Smooth muscle cell of trachea (primary cell): ENCODE data around the gene MYT1. TPM values are rescaled to one million over a fixed set of nuclear protein-coding genes. Genes with fewer than 3 reads are reported as not detected.

ENCODE experiments used
- total RNA-seq: library from RNA; depleted of rRNA; stranded (reverse); fragments of >200 nt; gene quantifications from 2 replicates; pipeline ENCODE4 v1.2.1, GENCODE V29; 2014

Gene MYT1
- under 0.01 TPM in 1 of 2 replicates, not detected in the other for total RNA-seq

DNA sequence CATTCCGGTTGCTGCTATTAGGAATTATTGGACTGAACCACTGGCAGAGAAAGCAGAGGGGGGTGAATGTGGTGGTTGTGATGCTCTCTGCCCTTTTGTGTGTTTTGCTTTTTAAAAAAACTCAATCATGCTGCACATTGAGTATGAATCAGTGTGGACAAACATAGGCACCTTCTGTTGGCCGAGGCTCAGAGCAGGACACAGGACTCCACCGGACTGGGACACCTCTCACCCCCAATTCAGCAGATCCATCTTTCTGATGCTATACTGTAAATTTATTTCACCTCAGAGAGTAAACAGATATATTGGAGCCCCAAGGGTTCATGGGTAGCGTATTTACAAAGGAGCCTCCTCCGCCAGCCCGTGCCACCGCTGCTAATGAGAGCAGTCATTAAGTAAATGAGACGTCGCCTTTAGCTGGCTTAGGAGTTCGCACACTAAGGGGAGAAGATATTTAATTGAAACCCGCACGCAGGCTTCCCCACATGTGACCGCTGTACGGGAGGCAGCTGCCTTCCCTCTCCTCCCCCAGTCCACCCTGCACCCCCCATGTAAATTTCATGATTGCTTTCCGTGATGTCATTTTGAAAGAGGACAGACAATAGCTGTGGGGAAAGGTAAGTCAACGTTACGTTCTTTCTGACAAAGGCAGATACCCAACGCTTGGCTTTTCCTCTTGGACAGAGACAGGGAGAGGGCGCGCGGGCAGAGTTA, at the start of gene MYT1:
TSS of gene MYT1 (plus strand) at position 330 of the 714 bp plus-strand sequence. CDS start 34,410 bp downstream, outside the sequence.

DNA sequence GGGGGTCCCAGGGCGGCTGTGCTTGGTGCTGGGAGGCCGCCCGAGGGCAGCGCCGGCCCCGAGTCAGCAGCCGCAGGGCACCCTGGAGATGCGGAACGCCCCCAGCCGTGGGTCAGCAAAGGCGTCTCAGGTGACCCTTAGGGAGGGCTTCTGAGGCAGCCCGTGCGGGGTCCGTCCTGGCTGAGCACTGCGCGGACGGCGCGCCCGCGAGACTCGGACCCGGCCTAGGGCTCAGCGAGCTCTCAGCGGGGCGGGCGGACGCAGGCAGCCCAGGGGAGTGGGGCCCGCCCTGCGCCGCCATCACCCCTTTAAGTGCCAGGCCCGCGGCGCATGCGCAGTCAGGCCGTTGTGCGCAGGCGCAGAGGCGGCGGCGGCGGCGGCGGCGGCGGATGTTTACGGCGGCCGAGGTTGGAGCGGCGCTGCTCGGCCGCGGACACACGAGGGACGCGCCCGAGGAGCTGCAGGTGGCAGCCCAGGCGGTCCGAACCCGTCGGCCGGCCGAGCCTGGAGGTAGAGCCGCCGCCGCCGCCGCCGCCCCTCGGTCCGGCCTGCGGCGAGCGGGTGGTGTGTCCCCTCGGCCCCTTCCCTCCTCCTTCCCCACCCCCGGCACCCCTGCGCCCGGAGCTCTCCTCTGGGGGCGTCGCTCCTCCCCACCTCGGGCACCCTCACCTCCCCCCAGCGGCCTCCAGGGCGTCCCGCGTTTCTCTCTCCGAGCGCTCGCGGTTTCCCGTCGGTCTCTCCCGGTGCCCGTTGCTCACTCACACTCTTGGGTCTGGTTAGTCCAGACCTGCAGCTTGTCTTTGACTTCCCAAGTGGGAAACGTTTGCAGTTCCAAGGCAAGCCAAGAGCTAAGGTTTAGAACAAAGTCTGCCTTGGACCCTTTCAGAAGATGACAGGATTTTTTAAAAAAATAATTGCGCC, 91.4 kb downstream of the MYT1 start, which contains the start of gene PCMTD2:
TSS of gene PCMTD2 (plus strand) at position 388 of the 921 bp plus-strand sequence. CDS start 4,218 bp downstream, outside the sequence.

Other genes with a start within 250 kb of the MYT1 start
- 21.4 and 22.7 TPM in 2 replicates for gene UCKL1, start 208.0 kb upstream of the MYT1 start, total RNA-seq
- 7.6 and 11.6 TPM in 2 replicates for gene ZNF512B, start 194.5 kb upstream of the MYT1 start, total RNA-seq
- gene SAMD10, start 184.8 kb upstream of the MYT1 start, total RNA-seq = 0.58 and 0.99 TPM in 2 replicates
- 66.0 and 73.3 TPM in 2 replicates for gene PRPF6, start 183.3 kb upstream of the MYT1 start, total RNA-seq
- 0.99 and 1.3 TPM in 2 replicates for gene C20orf204, start 128.3 kb upstream of the MYT1 start, total RNA-seq
- 0.29 TPM in 1 of 2 replicates, not detected in the other for gene SOX18, start 114.8 kb upstream of the MYT1 start, total RNA-seq
- 23.7 and 47.3 TPM in 2 replicates for gene TCEA2, start 101.3 kb upstream of the MYT1 start, total RNA-seq
- 7.4 and 48.0 TPM in 2 replicates for gene RGS19, start 84.9 kb upstream of the MYT1 start, total RNA-seq
- gene OPRL1, start 84.4 kb upstream of the MYT1 start, total RNA-seq = 1.9 and 5.8 TPM in 2 replicates
- gene LKAAEAR1, start 80.1 kb upstream of the MYT1 start, total RNA-seq = not detected in 2 replicates
- not detected in 2 replicates for gene NPBWR2, start 56.9 kb upstream of the MYT1 start, total RNA-seq
- gene PCMTD2, start 91.3 kb downstream of the MYT1 start, total RNA-seq = 41.3 and 41.7 TPM in 2 replicates